ENCODE data around the gene MPC2.
"Not testable (repeated sequence)": the region's sequence is repeated elsewhere in the genome, so short reads cannot be mapped to it uniquely, and the experiment has no call there.

The MPC2 gene

GRCh38 chr1:167882376-167882775 lies 54.5 kb downstream of the MPC2 start:
- Histone ChIP-seq H3K4me1 (ENCODE audit: control insufficient read depth, insufficient read depth, low read length) (no peaks in the 10 kb centered on the region), H3K4me3 (ENCODE audit: insufficient read depth, low read depth, low read length) (no peak overlapping the region), H3K27me3 (ENCODE audit: control insufficient read depth, insufficient read depth, low read length, poor library complexity, severe bottlenecking) (no peaks in the 10 kb centered on the region), H3K36me3 (ENCODE audit: control insufficient read depth, insufficient read depth, low read length) (no peaks in the 10 kb centered on the region), H3K27ac (ENCODE audit: insufficient read depth, low read depth, low read length, poor library complexity, severe bottlenecking) (no peak overlapping the region), H3K9me3 (ENCODE audit: control insufficient read depth, low read length) (no peaks in the 10 kb centered on the region)
- WGBS, 2 experiments = 92 to 95% methylated on average over 8 of the region's 8 CpGs

DNA sequence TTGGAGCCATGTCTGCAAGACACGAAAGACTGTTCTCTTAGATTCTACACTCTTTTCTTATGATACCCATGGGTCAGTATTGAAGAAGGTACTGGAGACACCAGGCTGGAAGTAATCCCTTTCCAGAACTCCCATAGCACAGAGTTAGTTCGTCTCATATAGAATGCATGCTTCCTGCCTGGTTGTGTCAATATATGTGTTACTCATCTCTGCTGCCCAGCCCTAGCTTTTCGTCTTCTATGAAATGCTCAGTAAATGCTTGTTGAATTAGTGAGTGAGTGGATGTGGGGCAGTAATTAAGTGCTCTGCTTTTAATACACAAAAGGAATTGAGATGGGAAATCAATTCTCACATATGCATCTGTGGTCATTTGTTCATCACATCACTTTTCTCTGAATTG lies 55.1 kb downstream of the MPC2 start:
- H3K36me3 ChIP-seq (ENCODE audit: control insufficient read depth, insufficient read depth, low read length) = no peaks in the 10 kb centered on the region
- H3K4me3 ChIP-seq (ENCODE audit: insufficient read depth, low read depth, low read length) = no peak overlapping the region
- 89 to 95% methylated on average over 3 of the region's 3 CpGs for WGBS, 2 experiments
- no peak overlapping the region for H3K27ac ChIP-seq (ENCODE audit: insufficient read depth, low read depth, low read length, poor library complexity, severe bottlenecking)
- H3K9me3 ChIP-seq (ENCODE audit: control insufficient read depth, low read length) = no peaks in the 10 kb centered on the region
- H3K27me3 ChIP-seq (ENCODE audit: control insufficient read depth, insufficient read depth, low read length, poor library complexity, severe bottlenecking) = no peaks in the 10 kb centered on the region
- no peaks in the 10 kb centered on the region for H3K4me1 ChIP-seq (ENCODE audit: control insufficient read depth, insufficient read depth, low read length)

GRCh38 chr1:167881069-167881468 lies 55.8 kb downstream of the MPC2 start:
- Histone ChIP-seq H3K4me1 (ENCODE audit: control insufficient read depth, insufficient read depth, low read length) (no peaks in the 10 kb centered on the region), H3K27ac (ENCODE audit: insufficient read depth, low read depth, low read length, poor library complexity, severe bottlenecking) (no peak overlapping the region), H3K27me3 (ENCODE audit: control insufficient read depth, insufficient read depth, low read length, poor library complexity, severe bottlenecking) (no peaks in the 10 kb centered on the region), H3K4me3 (ENCODE audit: insufficient read depth, low read depth, low read length) (no peak overlapping the region), H3K9me3 (ENCODE audit: control insufficient read depth, low read length) (no peaks in the 10 kb centered on the region), H3K36me3 (ENCODE audit: control insufficient read depth, insufficient read depth, low read length) (no peaks in the 10 kb centered on the region)

DNA sequence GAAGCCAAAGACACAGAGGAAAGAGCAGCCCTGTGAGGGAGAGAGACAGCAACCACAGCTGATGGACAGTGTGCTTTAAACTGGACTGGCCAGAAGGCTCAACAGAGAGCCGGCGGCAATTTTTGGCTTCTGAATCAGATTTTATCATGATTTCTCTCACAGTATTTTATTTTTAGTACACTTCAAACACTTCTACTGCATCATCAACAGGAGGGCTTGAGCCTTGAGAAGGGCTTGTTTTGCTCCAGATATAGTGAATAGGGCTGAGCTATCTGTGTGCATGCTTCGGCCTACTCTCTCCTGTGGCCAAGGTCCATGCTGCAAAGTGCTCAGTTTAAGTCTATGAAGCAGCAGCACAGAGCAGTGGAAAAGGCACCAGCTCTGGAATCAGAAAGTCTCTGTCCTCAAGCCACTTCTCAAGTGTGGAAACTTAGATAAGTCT lies 56.3 kb downstream of the MPC2 start:
- Histone ChIP-seq H3K36me3 (ENCODE audit: control insufficient read depth, insufficient read depth, low read length) (no peaks in the 10 kb centered on the region), H3K9me3 (ENCODE audit: control insufficient read depth, low read length) (no peaks in the 10 kb centered on the region), H3K4me1 (ENCODE audit: control insufficient read depth, insufficient read depth, low read length) (no peaks in the 10 kb centered on the region), H3K27ac (ENCODE audit: insufficient read depth, low read depth, low read length, poor library complexity, severe bottlenecking) (no peak overlapping the region), H3K4me3 (ENCODE audit: insufficient read depth, low read depth, low read length) (no peak overlapping the region), H3K27me3 (ENCODE audit: control insufficient read depth, insufficient read depth, low read length, poor library complexity, severe bottlenecking) (no peaks in the 10 kb centered on the region)
- 94 to 95% methylated on average over 3 of the region's 3 CpGs for WGBS, 2 experiments

GRCh38 chr1:167879508-167879907 lies 57.4 kb downstream of the MPC2 start:
- no peaks in the 10 kb centered on the region for H3K9me3 ChIP-seq (ENCODE audit: control insufficient read depth, low read length)
- H3K4me1 ChIP-seq (ENCODE audit: control insufficient read depth, insufficient read depth, low read length) = no peaks in the 10 kb centered on the region
- H3K4me3 ChIP-seq (ENCODE audit: insufficient read depth, low read depth, low read length) = no peak overlapping the region
- no peaks in the 10 kb centered on the region for H3K27me3 ChIP-seq (ENCODE audit: control insufficient read depth, insufficient read depth, low read length, poor library complexity, severe bottlenecking)
- H3K27ac ChIP-seq (ENCODE audit: insufficient read depth, low read depth, low read length, poor library complexity, severe bottlenecking) = no peak overlapping the region
- no CpG with 5 or more reads among the region's 1 CpG for WGBS, 2 experiments
- no peaks in the 10 kb centered on the region for H3K36me3 ChIP-seq (ENCODE audit: control insufficient read depth, insufficient read depth, low read length)

DNA sequence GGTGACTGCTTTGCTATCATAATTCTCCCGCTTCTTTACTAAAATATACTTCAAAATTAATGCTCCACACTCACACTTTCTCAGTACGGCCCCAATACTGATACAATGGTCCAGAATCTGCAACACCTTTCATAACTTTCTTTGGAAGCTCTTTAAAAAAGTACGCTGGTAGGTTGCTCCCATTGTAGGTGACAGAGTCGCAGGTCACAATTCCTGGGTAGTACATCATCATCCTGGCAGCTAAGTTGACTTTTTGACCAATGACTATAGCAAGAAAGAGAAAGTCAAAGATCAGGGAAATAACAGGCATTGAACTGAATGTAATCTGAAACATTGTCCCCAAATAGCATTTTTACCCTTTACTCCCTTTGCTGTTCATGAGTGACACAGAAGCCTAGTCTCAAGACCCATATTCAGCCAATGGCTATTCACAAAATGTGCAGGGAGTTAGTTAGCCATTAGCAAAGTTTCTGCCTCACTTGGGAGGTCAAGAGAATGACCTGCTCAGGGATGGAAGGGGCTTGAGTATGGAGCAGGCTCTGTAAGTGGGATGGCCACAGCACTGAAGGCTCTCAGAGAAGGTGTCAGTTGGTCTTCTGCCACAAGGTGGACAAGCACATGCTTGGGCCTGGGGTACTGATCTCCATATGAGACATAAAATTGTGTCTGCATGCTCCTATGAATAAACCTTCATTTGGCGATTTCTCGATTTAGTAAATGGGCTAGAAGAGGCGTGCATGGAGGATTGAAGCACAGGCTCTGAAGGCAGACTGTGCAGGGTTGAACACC lies 58.3 kb downstream of the MPC2 start:
- Histone ChIP-seq H3K36me3 (ENCODE audit: control insufficient read depth, insufficient read depth, low read length) (no peaks in the 10 kb centered on the region), H3K9me3 (ENCODE audit: control insufficient read depth, low read length) (no peaks in the 10 kb centered on the region), H3K4me1 (ENCODE audit: control insufficient read depth, insufficient read depth, low read length) (no peaks in the 10 kb centered on the region), H3K27ac (ENCODE audit: insufficient read depth, low read depth, low read length, poor library complexity, severe bottlenecking) (no peak overlapping the region), H3K27me3 (ENCODE audit: control insufficient read depth, insufficient read depth, low read length, poor library complexity, severe bottlenecking) (no peaks in the 10 kb centered on the region), H3K4me3 (ENCODE audit: insufficient read depth, low read depth, low read length) (no peak overlapping the region)
- WGBS, 2 experiments = 94% methylated on average over 7 of the region's 7 CpGs

- H3K4me1 ChIP-seq (ENCODE audit: control insufficient read depth, insufficient read depth, low read length) = no peaks in the 10 kb centered on the region
- H3K27me3 ChIP-seq (ENCODE audit: control insufficient read depth, insufficient read depth, low read length, poor library complexity, severe bottlenecking) = no peaks in the 10 kb centered on the region
- H3K27ac ChIP-seq (ENCODE audit: insufficient read depth, low read depth, low read length, poor library complexity, severe bottlenecking) = no peak overlapping the region
- H3K36me3 ChIP-seq (ENCODE audit: control insufficient read depth, insufficient read depth, low read length) = no peaks in the 10 kb centered on the region
- 93 to 96% methylated on average over 2 to 3 of the region's 3 CpGs for WGBS, 2 experiments
- H3K9me3 ChIP-seq (ENCODE audit: control insufficient read depth, low read length) = no peaks in the 10 kb centered on the region
- H3K4me3 ChIP-seq (ENCODE audit: insufficient read depth, low read depth, low read length) = no peak overlapping the region
These were observed 60.2 kb downstream of the MPC2 start for GRCh38 chr1:167876597-167877175.

DNA sequence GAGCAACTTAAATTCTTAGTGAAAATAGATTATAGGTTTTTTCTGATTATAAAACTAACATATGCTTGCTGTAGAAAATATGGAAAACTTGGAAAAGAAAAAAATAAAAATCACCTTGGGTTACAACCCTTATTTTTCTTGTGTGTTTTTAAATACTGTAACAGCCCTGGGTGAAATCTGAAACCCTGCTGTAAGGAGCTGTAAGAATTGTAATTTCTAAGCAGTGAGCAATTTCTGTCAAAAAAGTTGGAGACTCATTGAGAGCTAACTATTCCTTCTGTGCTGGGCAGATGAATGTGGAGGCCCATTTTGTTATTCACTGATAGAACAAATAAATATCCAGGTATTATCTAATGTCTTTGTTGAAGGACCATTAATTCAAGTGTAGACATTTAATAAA lies 65.5 kb downstream of the MPC2 start:
- Histone ChIP-seq H3K27ac (ENCODE audit: insufficient read depth, low read depth, low read length, poor library complexity, severe bottlenecking) (no peak overlapping the region), H3K4me3 (ENCODE audit: insufficient read depth, low read depth, low read length) (no peak overlapping the region), H3K9me3 (ENCODE audit: control insufficient read depth, low read length) (no peaks in the 10 kb centered on the region), H3K4me1 (ENCODE audit: control insufficient read depth, insufficient read depth, low read length) (peaks cover 3% of the 10 kb centered on the region), H3K27me3 (ENCODE audit: control insufficient read depth, insufficient read depth, low read length, poor library complexity, severe bottlenecking) (no peaks in the 10 kb centered on the region), H3K36me3 (ENCODE audit: control insufficient read depth, insufficient read depth, low read length) (no peaks in the 10 kb centered on the region)

- not testable (repeated sequence) for H3K9me3 ChIP-seq (ENCODE audit: control insufficient read depth, low read length); H3K4me3 ChIP-seq (ENCODE audit: insufficient read depth, low read depth, low read length); H3K4me1 ChIP-seq (ENCODE audit: control insufficient read depth, insufficient read depth, low read length); H3K27me3 ChIP-seq (ENCODE audit: control insufficient read depth, insufficient read depth, low read length, poor library complexity, severe bottlenecking); H3K36me3 ChIP-seq (ENCODE audit: control insufficient read depth, insufficient read depth, low read length); H3K27ac ChIP-seq (ENCODE audit: insufficient read depth, low read depth, low read length, poor library complexity, severe bottlenecking)
- 77% methylated on average over 15 to 16 of the region's 16 CpGs for WGBS, 2 experiments
These were observed 67.5 kb downstream of the MPC2 start for GRCh38 chr1:167869157-167870001.

- not testable (repeated sequence) for H3K27ac ChIP-seq (ENCODE audit: insufficient read depth, low read depth, low read length, poor library complexity, severe bottlenecking); H3K4me1 ChIP-seq (ENCODE audit: control insufficient read depth, insufficient read depth, low read length); H3K36me3 ChIP-seq (ENCODE audit: control insufficient read depth, insufficient read depth, low read length); H3K9me3 ChIP-seq (ENCODE audit: control insufficient read depth, low read length); H3K27me3 ChIP-seq (ENCODE audit: control insufficient read depth, insufficient read depth, low read length, poor library complexity, severe bottlenecking); H3K4me3 ChIP-seq (ENCODE audit: insufficient read depth, low read depth, low read length)
- 95 to 97% methylated on average over 6 to 8 of the region's 8 CpGs for WGBS, 2 experiments
These were observed 70.0 kb downstream of the MPC2 start for GRCh38 chr1:167866739-167867414.
